Measurements from ENCODE around the gene PCDHGA10. TPM values are rescaled to one million over a fixed set of nuclear protein-coding genes. Genes with fewer than 3 reads are reported as not detected.

Gene PCDHGA10
- total and polyA plus RNA-seq, 2 of the 8 experiments (the other 6 are each of a cell fraction or from before 2014, with no cell fraction given) = 2.2 to 6.4 TPM

DNA sequence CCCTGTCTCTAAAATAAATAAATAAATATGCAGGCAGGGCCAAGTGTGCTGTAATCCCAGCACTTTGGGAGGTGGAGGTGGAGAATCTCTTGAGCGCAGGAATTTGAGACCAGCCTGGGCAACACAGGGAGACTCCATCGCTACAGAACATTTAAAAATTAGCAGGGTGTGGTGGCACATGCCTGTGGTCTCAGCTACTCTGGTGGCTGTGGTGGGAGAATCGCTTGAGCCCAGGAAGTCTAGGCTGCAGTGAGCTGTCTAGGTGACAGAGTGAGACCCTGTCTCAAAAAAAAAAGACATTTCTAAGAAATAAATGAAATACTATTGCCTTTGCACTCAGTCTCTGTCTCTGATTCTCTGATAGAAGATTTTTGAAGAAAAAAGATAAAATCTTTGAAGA, 1.2 kb upstream of the PCDHGA10 start (continued):
- TF ChIP-seq KDM1A (IDR thresholded peaks at IDR 0.05; ENCODE audit: borderline replicate concordance, low read length) (no peak), SP4 (IDR thresholded peaks at IDR 0.05; ENCODE audit: low read length) (no peak), EZH2 (IDR thresholded peaks at IDR 0.05; ENCODE audit: low read depth, low read length, severe bottlenecking) (no peak), BACH1 (IDR thresholded peaks at IDR 0.05; ENCODE audit: low read length) (no peak)
